HG02763 (cell line): ENCODE data around the gene ZG16B.
A peak's percentile ranks its signal among the peaks of the same experiment; 100 is the strongest.

Experiments
- ATAC-seq: cut with Tn5 transposase; IDR thresholded peaks from one replicate; pipeline ENCODE4 v1.9.1; 2021; ENCODE audit warnings: mild to moderate bottlenecking, moderate library complexity; ENCODE audit not compliant: unreplicated experiment

ZG16B gene

DNA sequence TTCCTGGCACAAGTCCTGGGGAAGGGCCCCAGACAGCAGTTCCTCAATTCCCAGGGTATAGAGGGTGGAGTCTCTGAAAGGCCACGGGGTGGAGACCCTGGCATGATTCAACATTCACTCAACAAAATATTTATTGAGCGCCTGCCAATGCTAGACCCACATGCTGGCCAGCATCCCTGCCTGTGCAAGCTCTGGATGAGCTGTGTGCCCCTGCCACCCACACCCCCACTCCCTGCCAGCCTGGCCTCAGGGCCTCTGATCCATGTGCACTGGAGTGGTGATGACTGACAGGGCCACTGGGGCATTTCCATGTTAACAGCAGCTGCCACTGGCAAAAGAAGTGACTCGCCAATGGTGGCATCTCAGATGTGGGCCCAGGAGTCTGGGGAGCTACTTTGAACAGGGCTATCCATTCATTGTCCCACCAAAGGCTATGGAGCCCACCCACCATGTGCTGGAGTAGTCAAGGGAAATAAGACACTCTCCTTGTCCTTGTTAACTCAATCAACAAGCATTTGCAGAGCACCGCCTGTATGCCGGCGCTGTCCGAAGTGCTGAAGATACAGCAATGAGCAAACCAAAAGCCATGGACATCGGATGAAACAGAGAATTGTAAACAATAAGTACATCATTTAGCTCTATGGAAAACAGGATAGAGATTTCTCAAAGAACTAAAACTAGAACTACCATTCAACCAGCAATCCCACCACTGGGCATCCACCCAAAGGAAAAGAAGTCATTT is 30.9 kb downstream of the ZG16B start:
- no peak for ATAC-seq

DNA sequence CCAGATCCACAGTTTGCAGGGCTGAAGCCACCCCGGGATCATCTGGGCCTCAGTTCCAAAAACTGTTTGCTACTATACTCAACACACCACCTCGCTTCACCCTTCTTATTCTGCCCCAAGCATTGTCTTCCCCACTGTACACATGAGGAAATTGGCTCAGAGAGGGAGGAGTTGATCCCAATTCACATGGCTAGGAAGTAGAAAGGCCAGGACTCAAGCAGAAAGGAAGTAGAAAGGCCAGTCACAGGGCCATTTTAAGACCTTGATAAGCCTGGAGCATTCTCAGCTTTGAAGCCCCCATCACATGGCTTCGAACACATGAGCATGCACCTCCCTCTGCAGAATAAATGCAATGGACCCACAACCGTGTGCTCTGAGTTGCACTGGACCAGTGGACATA is 35.5 kb downstream of the ZG16B start:
- no peak for ATAC-seq

DNA sequence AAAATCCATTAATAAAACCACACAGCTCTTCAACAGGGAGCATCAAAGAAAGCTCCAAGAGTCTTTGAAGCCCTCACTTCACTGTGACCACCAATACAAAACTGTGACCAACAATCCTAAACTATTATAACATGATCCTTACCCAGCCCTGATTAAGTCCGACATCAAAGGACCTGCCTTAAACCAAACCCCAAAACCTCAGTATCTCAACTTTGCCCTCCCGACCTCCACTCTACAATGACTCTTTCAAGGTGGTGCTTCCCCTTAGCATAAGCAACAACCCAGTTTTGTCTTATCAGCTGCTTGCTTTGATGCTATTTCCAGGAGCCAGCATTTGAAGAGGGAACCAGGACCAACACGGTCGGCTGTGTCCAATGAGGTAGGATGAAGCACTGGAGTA is 36.3 kb downstream of the ZG16B start:
- ATAC-seq: no peak

DNA sequence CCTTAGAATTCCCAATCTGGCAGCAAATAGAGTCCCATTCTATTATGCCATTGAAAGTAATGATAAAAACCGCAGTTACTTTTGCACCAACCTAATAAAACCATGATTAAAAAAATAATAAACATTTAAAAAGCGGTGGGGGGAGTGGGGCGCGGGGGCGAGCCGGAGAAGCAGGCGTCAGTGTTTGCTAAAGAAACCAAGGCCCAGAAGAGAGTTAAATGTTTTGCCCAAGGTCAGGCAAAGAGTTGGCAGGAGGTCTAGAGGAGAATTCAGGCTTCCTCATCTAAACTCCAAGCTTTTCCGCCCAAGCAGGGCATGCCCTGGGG is 37.5 kb downstream of the ZG16B start:
- ATAC-seq: no peak

DNA sequence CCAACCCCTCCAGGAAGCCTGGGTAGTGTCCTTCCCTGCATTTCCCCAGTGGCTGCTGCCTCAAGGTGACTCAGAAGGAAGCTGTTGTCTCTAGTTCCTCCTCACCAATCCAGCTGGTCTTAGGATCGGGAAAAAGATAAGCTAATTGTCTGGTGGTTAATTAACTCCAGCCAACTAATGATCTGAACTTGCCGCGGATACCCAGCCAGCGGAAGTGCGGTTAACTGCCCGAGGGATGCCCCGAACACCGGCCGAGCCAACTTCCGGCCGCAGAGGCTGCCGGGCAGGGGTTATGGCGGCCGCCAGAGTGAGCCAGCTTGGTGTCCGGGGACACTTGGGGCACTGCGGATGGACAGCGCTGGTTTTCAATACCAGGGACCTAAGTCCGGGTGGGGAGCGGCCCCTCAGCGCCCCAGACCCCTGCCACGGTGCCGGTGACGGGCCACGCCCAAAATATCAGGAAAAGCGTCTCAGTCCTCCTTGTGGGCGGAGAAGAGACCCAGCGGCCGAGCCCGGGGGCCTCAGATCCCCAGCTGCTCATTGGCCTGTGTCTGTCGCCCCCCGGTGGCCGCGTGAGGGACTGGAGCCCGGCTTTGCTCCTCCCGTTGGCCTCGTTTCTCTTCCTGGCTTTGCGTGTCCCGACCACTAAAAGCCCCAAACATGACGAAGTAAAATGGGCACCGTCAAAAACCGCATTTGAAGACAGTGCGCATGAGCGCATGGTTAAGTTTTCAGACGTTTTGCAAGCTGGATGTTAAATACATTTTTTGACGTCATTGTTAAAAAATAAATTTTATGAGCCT is 38.1 kb downstream of the ZG16B start:
- ATAC-seq: peak; percentile 81

DNA sequence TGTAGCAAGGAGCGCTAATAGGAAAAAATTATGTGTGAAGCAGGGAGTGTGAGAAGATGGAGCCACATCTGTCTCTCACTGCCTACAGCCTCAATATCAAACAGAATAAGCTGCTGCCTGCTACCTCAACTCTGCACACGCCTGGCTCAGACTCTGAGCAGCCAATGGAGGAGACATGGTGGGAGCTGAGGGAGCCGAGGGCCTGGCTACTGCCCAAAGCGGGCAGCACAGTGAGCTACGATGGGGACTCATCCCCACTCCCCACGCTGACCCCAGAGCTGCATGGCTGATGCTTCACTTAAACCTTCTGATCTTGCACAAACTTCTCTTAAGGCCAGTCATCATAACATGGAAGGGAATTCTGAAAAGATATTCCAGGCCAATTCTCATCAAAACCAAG is 41.8 kb downstream of the ZG16B start:
- no peak for ATAC-seq

DNA sequence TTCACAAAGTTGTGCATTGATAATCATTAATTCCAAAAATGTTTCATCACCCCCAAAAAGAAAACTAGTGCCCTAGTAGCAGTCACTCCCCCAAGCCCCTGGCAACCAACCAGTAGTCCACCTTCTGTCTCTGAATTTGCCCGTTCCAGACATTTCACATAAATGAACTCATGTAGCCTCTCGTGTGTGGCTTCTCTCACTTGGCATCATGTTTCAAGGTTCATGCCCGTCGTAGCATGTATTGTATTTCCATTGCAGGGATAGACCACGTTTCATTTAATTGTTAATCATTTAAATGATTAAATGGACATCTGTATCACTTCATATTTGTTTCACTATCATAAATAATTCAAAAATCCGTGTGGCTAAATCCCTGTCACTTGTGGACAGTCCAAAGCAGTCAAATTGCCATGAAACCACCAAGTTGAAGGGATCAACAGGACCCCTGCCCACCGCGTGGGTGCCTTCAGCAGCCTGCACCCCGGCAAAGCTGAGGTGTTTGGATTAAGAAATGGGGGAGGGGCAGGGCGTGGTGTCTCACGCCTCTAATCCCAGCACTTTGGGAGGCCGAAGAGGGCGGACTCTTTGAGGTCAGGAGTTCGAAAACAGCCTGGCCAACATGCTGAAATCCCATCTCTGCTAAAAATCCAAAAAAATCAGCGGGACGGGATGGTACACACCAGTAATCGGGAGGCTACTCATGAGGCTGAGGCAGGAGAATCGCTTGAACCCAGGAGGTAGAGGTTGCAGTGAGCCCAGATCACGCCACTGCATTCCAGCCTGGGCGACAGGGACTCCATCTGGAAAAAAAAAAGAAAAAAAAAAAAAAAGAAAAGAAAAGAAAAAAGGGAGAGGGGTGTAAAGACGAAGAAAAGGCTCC is 44.2 kb downstream of the ZG16B start:
- ATAC-seq: no peak

DNA sequence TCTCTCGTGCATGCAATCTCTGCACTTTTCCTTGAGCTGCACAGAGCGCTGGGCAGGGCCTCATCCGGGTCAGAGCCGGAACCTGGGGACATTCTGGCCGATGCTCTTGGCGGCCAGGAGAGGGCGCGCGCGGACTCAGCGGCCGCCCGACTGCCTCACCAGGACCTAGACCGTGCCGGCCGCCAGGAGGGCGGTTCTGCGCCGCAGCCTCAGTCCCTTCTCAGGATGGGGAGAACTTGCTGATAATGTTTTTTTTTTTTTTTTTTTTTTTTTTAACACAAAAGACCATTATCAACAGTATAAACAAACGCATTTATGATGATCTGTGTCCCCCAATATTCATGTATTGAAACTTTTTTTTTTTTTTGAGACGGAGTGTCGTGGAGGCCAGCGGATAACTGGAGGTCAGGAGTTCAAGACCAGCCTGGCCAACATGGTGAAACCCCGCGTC is 44.8 kb downstream of the ZG16B start:
- no peak for ATAC-seq

DNA sequence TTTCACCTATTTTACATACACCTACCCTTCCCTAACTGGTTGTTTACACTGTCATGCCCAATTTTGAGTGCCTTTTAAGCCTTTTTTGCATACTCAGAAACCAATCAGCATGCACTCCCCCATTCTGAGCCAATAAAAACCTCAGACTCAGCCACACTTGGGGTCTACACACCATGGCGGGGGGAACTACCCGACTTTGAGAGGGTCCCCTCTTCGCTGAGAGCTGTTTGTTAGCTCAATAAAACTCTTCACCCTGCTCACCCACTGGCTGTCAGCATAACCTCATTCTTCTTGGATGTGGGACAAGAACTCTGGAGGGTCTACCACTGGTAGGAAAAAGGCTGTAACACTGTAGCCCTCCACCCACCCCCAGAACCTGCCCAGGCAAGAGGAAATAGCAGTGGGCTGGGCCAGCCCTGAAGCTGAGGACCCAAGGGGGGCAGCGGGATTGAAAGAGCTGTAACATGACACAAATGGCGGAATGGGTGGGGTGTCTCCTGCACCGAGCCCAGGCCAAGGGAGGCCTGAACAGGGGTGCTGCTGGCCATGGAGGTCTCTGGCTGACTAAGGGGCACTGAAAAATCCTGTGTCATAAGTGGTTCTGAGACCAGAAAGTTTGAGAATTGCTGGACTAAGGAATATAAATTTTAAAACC is 49.9 kb downstream of the ZG16B start:
- no peak for ATAC-seq
